Ureter (tissue), 1 donor: Measurements from ENCODE around the gene UBXN7. TPM values are rescaled to one million over a fixed set of nuclear protein-coding genes. Genes with fewer than 3 reads are reported as not detected.
"Not testable (repeated sequence)": the region's sequence is repeated elsewhere in the genome, so short reads cannot be mapped to it uniquely, and the experiment has no call there.

Source experiments
- DNase-seq: peaks from one replicate; pipeline ENCODE4 v3.0.0-alpha.2; 2020; ENCODE audit warnings: low spot score
- total RNA-seq: library from RNA; stranded (reverse); gene quantifications from one replicate; pipeline ENCODE4 v1.2.4, GENCODE V29; 2023
- donor health status: DM: yes; HTN: yes; CAD: no.

The UBXN7 gene
- total RNA-seq, 1 donor from 2014 or later = 53.2 TPM

GRCh38 chr3:196316799-196317686, 115.2 kb downstream of the UBXN7 start:
- DNase-seq = not testable (repeated sequence)

GRCh38 chr3:196315821-196316220, 116.4 kb downstream of the UBXN7 start:
- DNase-seq = no peak

- no peak for DNase-seq
These were observed 117.6 kb downstream of the UBXN7 start for GRCh38 chr3:196314597-196314996.

GRCh38 chr3:196314086-196314485, 118.1 kb downstream of the UBXN7 start:
- not testable (repeated sequence) for DNase-seq

- not testable (repeated sequence) for DNase-seq
These were observed 129.3 kb downstream of the UBXN7 start for GRCh38 chr3:196302960-196303359.

GRCh38 chr3:196302551-196302950, 129.7 kb downstream of the UBXN7 start:
- DNase-seq = not testable (repeated sequence)

GRCh38 chr3:196298521-196298920, 133.7 kb downstream of the UBXN7 start:
- DNase-seq = no peak

Other genes starting within 250 kb of the UBXN7 start
- gene ZDHHC19, start 221.0 kb downstream of the UBXN7 start, total RNA-seq = not detected
- gene SLC51A, start 215.9 kb downstream of the UBXN7 start, total RNA-seq = not detected
- 65.7 TPM for gene PCYT1A, start 144.7 kb downstream of the UBXN7 start, total RNA-seq
- 6.9 TPM for gene DYNLT2B, start 114.2 kb downstream of the UBXN7 start, total RNA-seq
- gene TM4SF19, start 94.0 kb downstream of the UBXN7 start, total RNA-seq = 0.49 TPM
- gene RNF168, start 71.3 kb upstream of the UBXN7 start, total RNA-seq = 23.0 TPM
- not detected for gene SMCO1, start 82.9 kb upstream of the UBXN7 start, total RNA-seq
- 8.1 TPM for gene WDR53, start 136.1 kb upstream of the UBXN7 start, total RNA-seq
- gene FBXO45, start 136.2 kb upstream of the UBXN7 start, total RNA-seq = 5.8 TPM
- gene NRROS, start 207.3 kb upstream of the UBXN7 start, total RNA-seq = 4.2 TPM